Measurements from ENCODE around the gene ARHGEF4.
"Not testable (repeated sequence)": the region's sequence is repeated elsewhere in the genome, so short reads cannot be mapped to it uniquely, and the experiment has no call there.

ARHGEF4 gene

GRCh38 chr2:130882991-130883390, 46.3 kb downstream of the ARHGEF4 start:
- no peak for DNase-seq

GRCh38 chr2:130883496-130883895, 46.8 kb downstream of the ARHGEF4 start:
- DNase-seq: no peak

DNA sequence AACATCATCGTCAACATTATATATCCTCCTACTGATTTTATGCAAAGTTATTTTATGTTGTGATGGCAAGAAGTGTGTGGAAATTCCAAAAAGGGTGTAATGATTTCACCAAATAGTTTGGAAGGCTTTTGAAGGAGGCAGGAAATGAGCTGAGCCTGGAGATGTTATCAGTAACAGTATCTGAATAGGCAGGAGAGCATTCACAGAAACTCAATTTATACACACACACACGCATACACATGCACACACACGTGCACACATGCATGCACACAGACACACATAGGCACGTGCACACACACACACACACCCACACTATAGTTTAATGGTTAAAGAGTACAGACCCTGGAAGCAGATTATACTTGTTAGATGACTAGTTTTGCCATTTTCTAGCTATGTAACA, 47.3 kb downstream of the ARHGEF4 start:
- no peak for DNase-seq

GRCh38 chr2:130884503-130884902, 47.8 kb downstream of the ARHGEF4 start:
- DNase-seq: no peak

- DNase-seq: no peak
These were observed 50.9 kb downstream of the ARHGEF4 start for GRCh38 chr2:130887643-130888042.

- DNase-seq: no peak
These were observed 54.4 kb downstream of the ARHGEF4 start for GRCh38 chr2:130890941-130891669.

DNA sequence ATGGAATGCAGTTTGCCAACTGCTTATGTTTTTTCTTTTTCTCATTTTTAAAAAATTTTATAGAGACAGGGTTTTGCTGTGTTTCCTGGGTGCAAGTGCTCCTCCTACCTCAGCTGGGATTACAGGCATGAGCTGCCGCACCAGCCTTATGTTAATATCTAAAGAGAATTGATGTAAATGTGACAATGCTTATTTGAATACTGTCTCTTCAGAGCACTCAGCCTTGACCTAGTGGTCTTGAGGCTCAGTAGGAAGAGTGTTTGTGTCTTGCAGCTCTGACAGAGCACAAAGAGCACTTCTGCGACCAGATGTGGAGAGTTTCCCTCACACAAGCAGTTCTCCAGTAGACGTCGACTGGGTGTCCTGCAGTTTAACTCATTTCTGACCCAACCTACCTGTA, 55.3 kb downstream of the ARHGEF4 start:
- no peak for DNase-seq

GRCh38 chr2:130892793-130893785, 56.4 kb downstream of the ARHGEF4 start:
- no peak for DNase-seq

GRCh38 chr2:130894326-130894942, 57.7 kb downstream of the ARHGEF4 start:
- DNase-seq: no peak

- no peak for DNase-seq
These were observed 60.1 kb downstream of the ARHGEF4 start for GRCh38 chr2:130896813-130897212.

- DNase-seq: no peak
These were observed 61.8 kb downstream of the ARHGEF4 start for GRCh38 chr2:130898553-130898952.

DNA sequence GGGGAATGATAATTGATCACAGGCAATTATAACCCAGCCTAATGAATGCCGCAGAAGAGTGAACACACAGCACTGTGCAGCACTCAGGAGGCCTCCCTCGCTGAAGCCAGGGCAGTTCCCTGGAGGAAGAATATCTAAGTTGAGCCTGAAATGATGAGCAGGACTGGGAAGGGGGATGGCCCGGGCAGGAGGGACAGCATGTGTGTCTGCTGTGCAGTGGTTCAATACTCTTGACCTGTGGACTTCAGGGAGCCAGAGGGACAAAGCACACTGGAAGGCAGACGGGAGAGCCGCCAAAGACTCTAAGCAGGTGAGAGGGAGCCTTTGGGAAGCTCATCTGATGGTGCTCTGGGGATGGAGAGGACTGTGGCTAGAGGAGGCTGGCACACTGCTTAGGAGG, 62.6 kb downstream of the ARHGEF4 start:
- no peak for DNase-seq

DNA sequence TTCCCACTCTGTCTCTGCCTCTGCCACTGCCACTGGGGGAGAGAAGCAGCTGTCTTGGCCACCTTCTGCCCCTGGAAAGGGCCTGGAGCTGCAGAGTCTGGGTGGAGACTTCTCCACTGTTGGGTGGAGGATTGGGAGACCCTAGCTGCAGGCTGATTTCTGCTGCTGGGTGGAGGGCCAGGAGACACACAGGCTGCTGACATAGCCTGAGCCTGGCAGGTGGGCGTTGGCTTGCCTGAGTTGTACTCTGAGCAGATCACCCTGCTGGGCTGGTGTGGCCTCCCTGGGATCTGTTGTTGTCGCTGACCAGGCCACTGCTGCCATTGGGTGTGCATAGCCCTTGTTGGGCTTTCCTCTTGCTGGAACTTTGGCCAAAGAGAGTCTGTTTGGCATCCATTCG, 64.3 kb downstream of the ARHGEF4 start:
- no peak for DNase-seq

GRCh38 chr2:130901626-130902025, 64.9 kb downstream of the ARHGEF4 start:
- DNase-seq: not testable (repeated sequence)

DNA sequence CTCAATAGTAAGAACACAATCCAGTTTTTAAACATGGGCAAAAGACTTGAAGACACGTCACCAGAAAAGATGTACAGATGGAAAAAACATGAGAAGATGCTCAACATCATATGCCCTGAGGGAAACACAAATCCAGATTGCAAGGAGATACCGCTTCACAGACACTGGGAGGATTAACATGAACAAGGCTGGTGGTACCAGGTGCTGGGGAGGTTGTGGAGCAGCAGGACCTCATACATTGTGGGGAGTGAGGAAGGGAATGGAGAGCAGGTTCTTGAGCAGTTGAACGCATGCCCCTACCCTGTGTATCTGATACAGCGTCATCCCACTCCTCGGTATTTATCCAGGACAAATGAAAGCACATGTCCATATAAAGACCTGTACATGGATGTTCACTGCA, 72.1 kb downstream of the ARHGEF4 start:
- no peak for DNase-seq

DNA sequence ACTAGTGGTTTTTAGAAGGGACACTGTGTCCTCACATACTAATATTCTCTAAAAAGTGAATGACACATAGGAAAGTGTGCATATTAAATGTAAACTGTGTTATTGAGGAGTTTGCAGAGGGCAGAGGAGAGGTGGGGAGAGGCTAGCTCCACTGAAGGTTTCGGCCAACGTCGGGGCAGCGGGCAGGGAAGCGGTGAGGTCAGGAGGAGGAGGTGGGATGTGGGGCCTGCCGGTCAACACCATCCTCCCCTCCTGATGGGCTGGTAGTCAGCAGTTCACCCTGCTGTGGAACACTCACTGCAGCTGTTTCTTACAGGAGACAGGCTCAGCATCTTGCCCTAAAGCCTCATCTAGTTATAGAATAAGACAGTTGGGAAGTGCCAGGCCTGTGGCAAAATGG, 74.2 kb downstream of the ARHGEF4 start:
- DNase-seq: no peak

GRCh38 chr2:130911482-130911881, 74.8 kb downstream of the ARHGEF4 start:
- DNase-seq: no peak

- no peak for DNase-seq
These were observed 75.3 kb downstream of the ARHGEF4 start for GRCh38 chr2:130911996-130912395.

- DNase-seq: no peak
These were observed 75.8 kb downstream of the ARHGEF4 start for GRCh38 chr2:130912471-130912870.

- DNase-seq: no peak
These were observed 77.2 kb downstream of the ARHGEF4 start for GRCh38 chr2:130913891-130914290.

GRCh38 chr2:130915149-130915548, 78.4 kb downstream of the ARHGEF4 start:
- no peak for DNase-seq
